GM19438 (cell line): ENCODE results near the gene ZSWIM6.

Experiments
- ATAC-seq: cut with Tn5 transposase; IDR thresholded peaks from one replicate; pipeline ENCODE4 v1.9.1; 2021; ENCODE audit warnings: low read depth; ENCODE audit not compliant: unreplicated experiment

The ZSWIM6 gene

GRCh38 chr5:61468483-61468865, 136.4 kb downstream of the ZSWIM6 start:
- ATAC-seq = no peak

GRCh38 chr5:61471352-61471751, 139.3 kb downstream of the ZSWIM6 start:
- ATAC-seq = no peak

GRCh38 chr5:61472172-61472958, 140.3 kb downstream of the ZSWIM6 start:
- no peak for ATAC-seq

GRCh38 chr5:61474746-61475145, 142.7 kb downstream of the ZSWIM6 start:
- ATAC-seq = no peak

- ATAC-seq = no peak
These were observed 145.7 kb downstream of the ZSWIM6 start for GRCh38 chr5:61477788-61478187.

- no peak for ATAC-seq
These were observed 148.0 kb downstream of the ZSWIM6 start for GRCh38 chr5:61479850-61480614.

- ATAC-seq = no peak
These were observed 150.9 kb downstream of the ZSWIM6 start for GRCh38 chr5:61482980-61483379.

- ATAC-seq = no peak
These were observed 154.4 kb downstream of the ZSWIM6 start for GRCh38 chr5:61486476-61486875.

GRCh38 chr5:61489574-61489973, 157.5 kb downstream of the ZSWIM6 start:
- no peak for ATAC-seq

- ATAC-seq = no peak
These were observed 159.8 kb downstream of the ZSWIM6 start for GRCh38 chr5:61491861-61492260.

GRCh38 chr5:61493973-61494372, 161.9 kb downstream of the ZSWIM6 start:
- no peak for ATAC-seq

- no peak for ATAC-seq
These were observed 164.4 kb downstream of the ZSWIM6 start for GRCh38 chr5:61496446-61496845.

- no peak for ATAC-seq
These were observed 164.8 kb downstream of the ZSWIM6 start for GRCh38 chr5:61496860-61497259.

- no peak for ATAC-seq
These were observed 166.1 kb downstream of the ZSWIM6 start for GRCh38 chr5:61498121-61498520.

- ATAC-seq = no peak
These were observed 169.9 kb downstream of the ZSWIM6 start for GRCh38 chr5:61501971-61502370.

- no peak for ATAC-seq
These were observed 172.2 kb downstream of the ZSWIM6 start for GRCh38 chr5:61504143-61504770.

- ATAC-seq = no peak
These were observed 173.2 kb downstream of the ZSWIM6 start for GRCh38 chr5:61505281-61505680.

- ATAC-seq = no peak
These were observed 175.2 kb downstream of the ZSWIM6 start for GRCh38 chr5:61507232-61507631.

GRCh38 chr5:61516946-61517345, 184.9 kb downstream of the ZSWIM6 start:
- ATAC-seq = no peak

GRCh38 chr5:61519728-61520277, 187.7 kb downstream of the ZSWIM6 start:
- ATAC-seq = no peak

GRCh38 chr5:61523073-61523472, 191.0 kb downstream of the ZSWIM6 start:
- no peak for ATAC-seq
